Kasumi-1 (cell line): ENCODE data around the gene SIRT6.
"Not testable (repeated sequence)": the region's sequence is repeated elsewhere in the genome, so short reads cannot be mapped to it uniquely, and the experiment has no call there.

Source experiments
- DNase-seq, 2 experiments: peaks; one replicate each; lab custom pipeline; 2025; lab: John Stamatoyannopoulos, UW

The SIRT6 gene

GRCh38 chr19:4199699-4200293 lies 17.4 kb upstream of the SIRT6 start:
- no peak for DNase-seq

DNA sequence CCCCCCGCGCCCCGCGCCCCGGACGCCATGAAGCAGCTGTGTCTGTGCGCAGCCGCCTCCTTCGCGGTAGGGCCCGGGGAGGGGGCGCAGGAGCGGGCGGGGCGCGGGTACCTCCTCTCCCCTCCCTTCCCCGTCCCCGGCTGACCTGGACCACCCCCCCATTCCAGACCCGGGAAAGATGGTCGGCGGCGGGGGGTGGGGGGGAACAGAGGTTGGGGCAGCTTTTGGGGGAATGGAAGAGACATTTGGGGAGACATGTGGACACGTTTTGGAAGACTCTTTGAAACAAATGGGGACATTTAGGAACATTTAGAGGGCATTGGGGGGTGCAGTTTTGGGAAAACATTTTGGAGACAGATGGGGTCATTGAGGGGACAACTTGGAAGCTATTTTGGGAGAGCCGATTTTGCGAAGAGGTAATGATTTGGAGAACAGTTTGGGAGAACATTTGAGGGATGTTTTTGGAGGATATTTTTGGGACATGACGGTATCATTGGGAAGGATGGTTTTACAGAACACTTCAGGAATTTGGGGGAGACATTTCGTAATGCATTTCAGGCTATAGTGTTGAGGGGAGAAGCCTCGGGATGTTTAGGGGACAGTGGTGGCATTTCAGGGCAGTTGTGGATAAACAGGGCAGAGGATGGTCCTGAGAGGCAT lies 16.2 kb upstream of the SIRT6 start:
- no peak for DNase-seq

GRCh38 chr19:4197625-4198466 lies 15.5 kb upstream of the SIRT6 start:
- DNase-seq, result no peak

- no peak for DNase-seq
These were observed 14.9 kb upstream of the SIRT6 start for GRCh38 chr19:4197228-4197624.

- no peak for DNase-seq
These were observed 14.3 kb upstream of the SIRT6 start for GRCh38 chr19:4196587-4197148.

GRCh38 chr19:4196009-4196408 lies 13.6 kb upstream of the SIRT6 start:
- DNase-seq, result no peak

DNA sequence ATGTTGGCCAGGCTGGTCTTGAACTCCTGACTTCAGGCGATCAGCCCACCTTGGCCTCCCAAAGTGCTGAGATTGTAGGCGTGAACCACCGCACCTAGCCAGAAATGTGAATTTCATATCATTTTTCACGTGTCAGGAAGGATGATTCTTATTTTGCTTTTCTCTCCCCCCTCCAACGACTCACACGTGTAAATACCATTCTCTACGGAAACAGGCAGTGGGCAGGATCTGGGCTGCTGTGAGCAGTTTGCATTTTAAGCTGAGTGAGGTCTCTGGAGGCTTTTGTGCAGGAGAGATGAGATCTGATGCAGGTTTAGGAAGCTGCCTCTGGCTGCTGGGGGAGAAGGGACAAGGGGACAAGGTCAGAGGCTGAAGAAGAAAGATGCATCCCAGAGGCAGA lies 12.0 kb upstream of the SIRT6 start:
- DNase-seq, result no peak

- DNase-seq, result not testable (repeated sequence)
These were observed 10.2 kb upstream of the SIRT6 start for GRCh38 chr19:4192537-4192936.

- no peak for DNase-seq
These were observed 7.3 kb upstream of the SIRT6 start for GRCh38 chr19:4189641-4190040.

- DNase-seq, result no peak
These were observed 5.2 kb upstream of the SIRT6 start for GRCh38 chr19:4187313-4188122.

GRCh38 chr19:4186087-4186993 lies 4.0 kb upstream of the SIRT6 start:
- peak; percentile 84 to 92 for DNase-seq

GRCh38 chr19:4185413-4186086 lies 3.2 kb upstream of the SIRT6 start:
- no peak for DNase-seq

DNA sequence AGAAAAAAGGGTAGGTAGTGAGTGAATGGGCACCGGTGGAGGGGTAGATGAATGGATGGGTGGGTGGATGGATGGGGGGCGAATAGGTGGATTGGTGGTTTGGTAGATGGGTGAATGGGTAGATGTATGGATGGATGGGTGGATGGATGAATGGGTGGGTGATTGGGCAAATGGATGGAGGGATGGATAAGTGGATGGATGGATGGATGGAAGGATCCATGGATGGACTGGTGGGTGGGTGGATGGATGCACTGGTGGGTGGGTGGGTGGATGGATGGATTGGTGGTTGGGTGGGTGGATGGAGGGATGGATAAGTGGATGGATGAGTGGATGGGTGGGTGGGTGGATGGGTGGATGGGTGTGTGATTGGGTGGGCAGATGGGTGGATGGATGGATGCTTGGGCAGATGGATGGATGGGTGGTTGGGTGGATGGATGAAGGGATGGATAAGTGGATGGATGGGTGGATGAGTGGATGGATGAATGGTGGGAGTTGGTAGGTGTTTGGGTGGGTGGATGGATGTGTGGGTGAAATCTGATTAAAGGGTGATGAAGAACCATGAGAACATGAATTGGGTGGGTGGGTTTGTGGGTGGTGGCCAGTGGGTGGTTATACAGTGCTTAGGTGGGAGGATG lies 2.5 kb upstream of the SIRT6 start:
- no peak for DNase-seq

DNA sequence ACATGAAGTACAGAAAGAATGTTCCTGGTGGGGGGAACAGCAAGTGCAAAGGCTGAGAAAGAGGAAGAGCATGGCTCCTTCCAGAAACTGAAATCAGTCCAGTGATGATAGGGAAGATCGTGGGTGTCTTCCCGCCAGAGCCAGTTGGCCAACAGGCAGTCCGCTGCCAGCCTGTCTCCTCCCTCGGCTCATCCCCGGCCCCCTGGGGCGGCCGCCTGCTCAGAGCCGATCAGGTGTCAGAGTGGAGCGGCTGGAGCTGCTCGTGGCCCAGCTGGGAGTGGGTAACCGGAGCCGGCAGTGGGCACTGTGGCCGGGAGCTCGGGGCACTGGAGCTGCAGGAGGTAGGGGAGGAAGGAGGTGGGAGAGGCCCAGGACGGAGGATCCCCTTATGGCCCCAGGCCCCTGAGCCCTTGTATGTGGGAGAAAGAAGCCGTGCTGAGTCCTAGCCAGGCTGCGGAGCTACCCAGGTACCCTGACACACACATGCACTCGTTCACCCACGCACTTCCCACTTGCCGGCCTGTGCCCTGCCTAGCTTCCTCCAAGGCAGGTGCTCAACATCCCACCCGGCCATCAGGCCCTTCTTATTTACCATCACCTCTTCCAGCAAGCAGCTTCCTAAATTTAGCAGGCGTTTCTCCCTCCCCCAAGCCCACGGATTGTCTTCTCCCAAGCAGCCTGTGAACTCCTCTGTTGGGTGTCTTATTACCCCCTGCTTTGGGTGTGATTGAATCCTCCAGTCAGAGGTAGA lies 1.8 kb upstream of the SIRT6 start:
- no peak for DNase-seq

DNA sequence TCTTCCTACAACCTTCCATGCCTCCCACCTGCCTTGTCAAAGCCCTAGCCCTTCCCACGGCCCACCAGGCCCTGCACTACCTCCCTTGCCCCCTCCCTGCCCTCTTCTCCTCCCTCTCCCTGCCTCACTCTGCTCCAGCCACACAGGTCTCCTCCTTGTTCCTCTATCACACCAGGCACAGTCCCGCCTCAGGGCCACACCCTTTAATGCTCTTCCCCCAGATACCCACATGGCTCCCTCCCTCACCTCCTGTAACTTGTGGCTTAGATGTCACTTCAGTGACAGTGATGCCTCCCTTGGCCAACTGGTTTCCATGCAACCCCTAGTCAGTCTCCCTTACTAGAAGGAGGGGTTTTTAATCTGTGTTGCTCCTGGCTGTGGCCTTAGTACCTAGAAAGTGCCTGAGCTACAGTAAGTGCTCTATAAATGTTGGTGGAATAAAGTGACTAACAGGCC lies 1.3 kb downstream of the SIRT6 start:
- DNase-seq, result no peak

GRCh38 chr19:4178990-4179389 lies 3.4 kb downstream of the SIRT6 start:
- no peak for DNase-seq

- no peak for DNase-seq
These were observed 5.2 kb downstream of the SIRT6 start for GRCh38 chr19:4177146-4177545.

GRCh38 chr19:4175669-4175931 lies 6.8 kb downstream of the SIRT6 start:
- DNase-seq, result no peak
